Esophagus squamous epithelium (tissue), 4 donors: Measurements from ENCODE around the gene LEUTX.

Experiments used
- CTCF ChIP-seq, 6 experiments: fragments of 450-650 bp in 4 of 6; fragments of 200-600 bp in 2 of 6; sonication (generic) in 2 of 6; IDR thresholded peaks; one replicate each; pipeline ENCODE4 v1.5.1; 2016 to 2019; ENCODE audit warnings: antibody characterized with exemption in 6 of 6, mild to moderate bottlenecking in 4 of 6, moderate library complexity in 4 of 6
- POLR2A ChIP-seq, 4 donors: fragments of 450-650 bp; IDR thresholded peaks; one replicate each; pipeline ENCODE4 v1.6.1; 2017; ENCODE audit warnings: antibody characterized with exemption in 4 of 4, mild to moderate bottlenecking in 4 of 4, moderate library complexity in 3 of 4

- TF ChIP-seq CTCF (IDR thresholded peaks at IDR 0.05) (no peak), POLR2A (IDR thresholded peaks at IDR 0.05) (no peak)
These were observed 17.4 kb downstream of the LEUTX start for GRCh38 chr19:39796000-39796498.
